WTC11 (cell line): ENCODE results near the gene EPM2AIP1.

Experiments
- CREB1 ChIP-seq: sonication (generic); formaldehyde crosslinking; IDR thresholded peaks from 2 replicates; pipeline ENCODE4 v1.8.0; 2023; ENCODE audit warnings: mild to moderate bottlenecking, missing genetic modification reagents
- CREM ChIP-seq: sonication (generic); formaldehyde crosslinking; IDR thresholded peaks from 2 replicates; pipeline ENCODE4 v1.8.1; 2022; ENCODE audit warnings: mild to moderate bottlenecking, missing genetic modification reagents, moderate library complexity
- ESRRA ChIP-seq: sonication (generic); formaldehyde crosslinking; IDR thresholded peaks from 2 replicates; pipeline ENCODE4 v1.8.1; 2022; ENCODE audit warnings: mild to moderate bottlenecking, missing genetic modification reagents, borderline replicate concordance
- FOXK1 ChIP-seq: sonication (generic); formaldehyde crosslinking; IDR thresholded peaks from 2 replicates; pipeline ENCODE4 v1.8.0; 2022; ENCODE audit warnings: mild to moderate bottlenecking, moderate library complexity, missing genetic modification reagents
- JUN ChIP-seq: sonication (generic); formaldehyde crosslinking; IDR thresholded peaks from 2 replicates; pipeline ENCODE4 v1.8.0; 2023; ENCODE audit warnings: mild to moderate bottlenecking, missing genetic modification reagents
- KAT7 ChIP-seq: sonication (generic); formaldehyde crosslinking; IDR thresholded peaks from 2 replicates; pipeline ENCODE4 v1.8.1; 2023; ENCODE audit warnings: missing genetic modification reagents, mild to moderate bottlenecking, borderline replicate concordance
- NR2C2 ChIP-seq: sonication (generic); formaldehyde crosslinking; IDR thresholded peaks from 2 replicates; pipeline ENCODE4 v1.8.0; 2022; ENCODE audit warnings: mild to moderate bottlenecking, missing genetic modification reagents
- ZBTB21 ChIP-seq: sonication (generic); formaldehyde crosslinking; IDR thresholded peaks from 2 replicates; pipeline ENCODE4 v1.8.1; 2023; ENCODE audit warnings: mild to moderate bottlenecking, missing genetic modification reagents, borderline replicate concordance
- ZNF138 ChIP-seq: sonication (generic); formaldehyde crosslinking; conservative IDR thresholded peaks from 2 replicates; pipeline ENCODE4 v1.8.1; 2022; ENCODE audit warnings: mild to moderate bottlenecking, moderate library complexity, missing genetic modification reagents
- TF ChIP-seq, protein P1 (sequence below): fragments of 200-600 bp; IDR thresholded peaks from 2 replicates; pipeline ENCODE4 v1.8.0; 2022; ENCODE audit warnings: antibody characterized with exemption
- TF ChIP-seq, protein P2 (sequence below): sonication (generic); formaldehyde crosslinking; IDR thresholded peaks from 2 replicates; pipeline ENCODE4 v1.8.1; 2022; ENCODE audit warnings: low read depth, missing genetic modification reagents, borderline replicate concordance
- TF ChIP-seq, protein P3 (sequence below): sonication (generic); formaldehyde crosslinking; IDR thresholded peaks from 2 replicates; pipeline ENCODE4 v1.8.1; 2023; ENCODE audit warnings: mild to moderate bottlenecking, moderate library complexity, missing genetic modification reagents
- TF ChIP-seq, protein P4 (sequence below): sonication (generic); formaldehyde crosslinking; IDR thresholded peaks from 2 replicates; pipeline ENCODE4 v1.8.1; 2023; ENCODE audit warnings: mild to moderate bottlenecking, missing genetic modification reagents

DNA sequence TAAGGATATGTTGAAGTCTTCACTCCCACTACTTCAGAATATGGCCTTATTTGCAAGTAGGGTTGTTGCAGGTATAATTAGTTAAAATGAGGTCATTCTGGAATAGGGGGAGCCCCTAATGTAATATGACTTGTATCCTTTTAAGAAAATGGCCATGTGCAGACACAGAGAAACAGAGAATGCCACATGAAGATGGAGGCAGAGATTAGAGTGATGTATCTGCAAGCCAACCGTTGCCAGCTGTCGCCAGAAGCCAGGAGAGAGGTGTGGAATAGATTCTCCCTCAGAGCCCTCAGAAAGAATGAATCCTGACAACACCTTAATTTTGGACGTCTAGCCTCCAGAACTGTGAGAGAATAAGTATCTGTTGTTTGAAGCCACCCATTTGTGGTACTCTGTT lies 36.8 kb downstream of the EPM2AIP1 start:
- TF ChIP-seq ESRRA (CRISPR knock-in tag), result no peak
- TF ChIP-seq, protein P1, sequence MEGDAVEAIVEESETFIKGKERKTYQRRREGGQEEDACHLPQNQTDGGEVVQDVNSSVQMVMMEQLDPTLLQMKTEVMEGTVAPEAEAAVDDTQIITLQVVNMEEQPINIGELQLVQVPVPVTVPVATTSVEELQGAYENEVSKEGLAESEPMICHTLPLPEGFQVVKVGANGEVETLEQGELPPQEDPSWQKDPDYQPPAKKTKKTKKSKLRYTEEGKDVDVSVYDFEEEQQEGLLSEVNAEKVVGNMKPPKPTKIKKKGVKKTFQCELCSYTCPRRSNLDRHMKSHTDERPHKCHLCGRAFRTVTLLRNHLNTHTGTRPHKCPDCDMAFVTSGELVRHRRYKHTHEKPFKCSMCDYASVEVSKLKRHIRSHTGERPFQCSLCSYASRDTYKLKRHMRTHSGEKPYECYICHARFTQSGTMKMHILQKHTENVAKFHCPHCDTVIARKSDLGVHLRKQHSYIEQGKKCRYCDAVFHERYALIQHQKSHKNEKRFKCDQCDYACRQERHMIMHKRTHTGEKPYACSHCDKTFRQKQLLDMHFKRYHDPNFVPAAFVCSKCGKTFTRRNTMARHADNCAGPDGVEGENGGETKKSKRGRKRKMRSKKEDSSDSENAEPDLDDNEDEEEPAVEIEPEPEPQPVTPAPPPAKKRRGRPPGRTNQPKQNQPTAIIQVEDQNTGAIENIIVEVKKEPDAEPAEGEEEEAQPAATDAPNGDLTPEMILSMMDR, result no peak
- TF ChIP-seq, protein P2, sequence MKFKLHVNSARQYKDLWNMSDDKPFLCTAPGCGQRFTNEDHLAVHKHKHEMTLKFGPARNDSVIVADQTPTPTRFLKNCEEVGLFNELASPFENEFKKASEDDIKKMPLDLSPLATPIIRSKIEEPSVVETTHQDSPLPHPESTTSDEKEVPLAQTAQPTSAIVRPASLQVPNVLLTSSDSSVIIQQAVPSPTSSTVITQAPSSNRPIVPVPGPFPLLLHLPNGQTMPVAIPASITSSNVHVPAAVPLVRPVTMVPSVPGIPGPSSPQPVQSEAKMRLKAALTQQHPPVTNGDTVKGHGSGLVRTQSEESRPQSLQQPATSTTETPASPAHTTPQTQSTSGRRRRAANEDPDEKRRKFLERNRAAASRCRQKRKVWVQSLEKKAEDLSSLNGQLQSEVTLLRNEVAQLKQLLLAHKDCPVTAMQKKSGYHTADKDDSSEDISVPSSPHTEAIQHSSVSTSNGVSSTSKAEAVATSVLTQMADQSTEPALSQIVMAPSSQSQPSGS (CRISPR knock-in tag), result no peak
- TF ChIP-seq NR2C2 (CRISPR knock-in tag), result no peak
- no peak for TF ChIP-seq JUN
- TF ChIP-seq KAT7 (CRISPR knock-in tag), result no peak
- no peak for TF ChIP-seq CREB1 (CRISPR knock-in tag)
- TF ChIP-seq ZNF138 (CRISPR knock-in tag), result no peak
- TF ChIP-seq CREM (CRISPR knock-in tag), result no peak
- no peak for TF ChIP-seq FOXK1
- TF ChIP-seq, protein P3, sequence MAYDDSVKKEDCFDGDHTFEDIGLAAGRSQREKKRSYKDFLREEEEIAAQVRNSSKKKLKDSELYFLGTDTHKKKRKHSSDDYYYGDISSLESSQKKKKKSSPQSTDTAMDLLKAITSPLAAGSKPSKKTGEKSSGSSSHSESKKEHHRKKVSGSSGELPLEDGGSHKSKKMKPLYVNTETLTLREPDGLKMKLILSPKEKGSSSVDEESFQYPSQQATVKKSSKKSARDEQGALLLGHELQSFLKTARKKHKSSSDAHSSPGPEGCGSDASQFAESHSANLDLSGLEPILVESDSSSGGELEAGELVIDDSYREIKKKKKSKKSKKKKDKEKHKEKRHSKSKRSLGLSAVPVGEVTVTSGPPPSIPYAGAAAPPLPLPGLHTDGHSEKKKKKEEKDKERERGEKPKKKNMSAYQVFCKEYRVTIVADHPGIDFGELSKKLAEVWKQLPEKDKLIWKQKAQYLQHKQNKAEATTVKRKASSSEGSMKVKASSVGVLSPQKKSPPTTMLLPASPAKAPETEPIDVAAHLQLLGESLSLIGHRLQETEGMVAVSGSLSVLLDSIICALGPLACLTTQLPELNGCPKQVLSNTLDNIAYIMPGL (CRISPR knock-in tag), result no peak
- TF ChIP-seq, protein P4, sequence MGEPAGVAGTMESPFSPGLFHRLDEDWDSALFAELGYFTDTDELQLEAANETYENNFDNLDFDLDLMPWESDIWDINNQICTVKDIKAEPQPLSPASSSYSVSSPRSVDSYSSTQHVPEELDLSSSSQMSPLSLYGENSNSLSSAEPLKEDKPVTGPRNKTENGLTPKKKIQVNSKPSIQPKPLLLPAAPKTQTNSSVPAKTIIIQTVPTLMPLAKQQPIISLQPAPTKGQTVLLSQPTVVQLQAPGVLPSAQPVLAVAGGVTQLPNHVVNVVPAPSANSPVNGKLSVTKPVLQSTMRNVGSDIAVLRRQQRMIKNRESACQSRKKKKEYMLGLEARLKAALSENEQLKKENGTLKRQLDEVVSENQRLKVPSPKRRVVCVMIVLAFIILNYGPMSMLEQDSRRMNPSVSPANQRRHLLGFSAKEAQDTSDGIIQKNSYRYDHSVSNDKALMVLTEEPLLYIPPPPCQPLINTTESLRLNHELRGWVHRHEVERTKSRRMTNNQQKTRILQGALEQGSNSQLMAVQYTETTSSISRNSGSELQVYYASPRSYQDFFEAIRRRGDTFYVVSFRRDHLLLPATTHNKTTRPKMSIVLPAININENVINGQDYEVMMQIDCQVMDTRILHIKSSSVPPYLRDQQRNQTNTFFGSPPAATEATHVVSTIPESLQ (CRISPR knock-in tag), result no peak
- no peak for TF ChIP-seq ZBTB21 (CRISPR knock-in tag)
